ENCODE measurements around the gene AGBL1.

Gene AGBL1

DNA sequence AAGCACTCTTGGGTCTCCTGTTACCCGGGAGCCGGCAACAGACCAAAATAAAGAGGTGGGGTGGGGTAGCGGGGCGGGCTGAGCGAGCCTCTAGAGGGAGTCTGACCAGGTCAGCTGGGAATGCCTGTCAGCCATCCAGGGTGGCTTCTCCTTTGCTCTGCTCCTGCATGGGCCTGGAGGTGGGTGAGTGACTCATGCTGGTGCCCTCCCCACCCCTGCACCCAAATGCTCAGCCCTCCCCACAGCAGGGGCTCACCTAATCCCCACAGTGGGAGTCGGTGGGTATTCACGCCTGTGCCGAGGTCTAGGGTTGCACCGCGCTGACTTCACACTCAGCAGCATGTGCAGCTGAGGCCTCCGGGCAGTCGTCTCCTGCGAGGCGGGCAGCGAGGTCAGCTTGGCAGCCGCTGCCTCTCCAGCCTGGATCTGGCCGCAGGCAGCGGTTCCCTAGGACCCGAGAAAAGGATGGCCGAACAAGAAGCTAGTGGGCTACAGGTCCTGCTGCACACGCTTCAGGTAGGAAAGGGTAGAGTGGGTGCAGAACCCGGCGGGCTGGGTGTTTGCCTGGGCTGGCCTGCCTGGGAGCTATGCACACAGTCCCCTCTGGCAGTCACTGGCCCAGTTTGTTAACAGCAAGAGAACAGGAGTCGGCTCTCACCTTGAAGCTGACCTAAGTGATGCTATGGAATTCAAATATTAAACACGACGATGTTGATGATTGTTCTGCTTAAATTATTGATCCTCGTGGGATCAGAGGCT, at the start of gene AGBL1:
Gene AGBL1 (plus strand): TSS at position 364 of the 759 bp plus-strand sequence.
- DNase-seq (ENCODE audit: low read depth in 3 of 3, low spot score in 1 of 3) = no peak

DNA sequence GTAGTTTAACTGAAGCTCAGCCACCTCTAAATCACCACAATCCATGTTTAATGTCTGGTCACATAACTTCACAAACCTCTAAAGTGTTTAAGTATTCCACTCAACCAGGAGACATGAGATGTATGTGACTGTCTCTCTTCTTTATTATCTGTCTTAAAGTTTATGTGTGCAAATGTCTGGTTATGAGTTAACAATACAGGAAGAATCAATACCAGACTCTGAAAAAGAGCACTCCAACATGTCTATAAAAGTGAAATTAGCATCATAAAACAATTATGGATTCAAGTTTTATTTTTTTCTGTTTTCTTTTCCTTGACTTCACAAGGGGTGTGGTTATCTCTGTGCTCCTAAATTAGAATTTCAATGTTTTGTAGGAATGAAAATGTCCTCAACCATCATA, 44.8 kb upstream of the AGBL1 start:
- DNase-seq (ENCODE audit: low read depth in 3 of 3, low spot score in 1 of 3) = no peak

DNA sequence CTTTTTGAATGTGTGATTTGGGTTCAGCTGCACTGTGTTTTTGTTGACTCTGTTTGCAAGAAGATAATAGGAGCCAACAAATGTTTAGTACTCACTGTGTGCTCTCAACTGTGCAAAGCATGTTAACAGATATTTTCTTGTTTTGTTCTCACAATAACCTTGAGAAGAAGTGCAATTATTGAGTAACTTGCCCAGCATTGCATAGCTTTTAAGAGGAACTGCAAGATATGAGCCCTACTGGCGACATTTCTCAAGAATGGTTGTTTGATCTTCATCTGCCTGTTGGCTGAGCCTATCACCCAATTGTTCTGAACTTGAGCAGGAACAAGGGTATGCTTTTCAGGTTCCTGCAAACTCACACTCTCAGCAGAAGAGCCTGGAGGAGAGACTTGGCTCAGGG, 43.4 kb upstream of the AGBL1 start:
- DNase-seq (ENCODE audit: low read depth in 3 of 3, low spot score in 1 of 3) = no peak

DNA sequence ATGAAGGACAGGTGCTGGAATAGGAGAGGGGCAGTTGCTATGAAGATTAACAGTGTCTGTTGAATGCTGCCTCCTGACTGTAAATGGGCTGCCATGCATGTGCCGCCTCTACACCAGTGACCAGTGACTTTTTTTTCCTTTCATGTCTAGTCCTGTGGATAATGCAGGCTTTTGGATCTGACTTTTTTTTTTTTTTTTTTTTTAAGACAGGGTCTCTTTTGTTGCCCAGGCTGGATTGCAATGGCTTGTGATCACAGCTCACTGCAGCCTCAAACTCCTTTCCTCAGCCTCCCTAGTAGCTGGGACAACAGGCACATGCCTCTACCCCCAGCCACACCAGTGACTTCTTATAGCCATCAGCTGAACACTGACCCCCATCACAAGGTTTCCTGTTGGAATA, 41.2 kb upstream of the AGBL1 start:
- no peak for DNase-seq (ENCODE audit: low read depth in 3 of 3, low spot score in 1 of 3)

DNA sequence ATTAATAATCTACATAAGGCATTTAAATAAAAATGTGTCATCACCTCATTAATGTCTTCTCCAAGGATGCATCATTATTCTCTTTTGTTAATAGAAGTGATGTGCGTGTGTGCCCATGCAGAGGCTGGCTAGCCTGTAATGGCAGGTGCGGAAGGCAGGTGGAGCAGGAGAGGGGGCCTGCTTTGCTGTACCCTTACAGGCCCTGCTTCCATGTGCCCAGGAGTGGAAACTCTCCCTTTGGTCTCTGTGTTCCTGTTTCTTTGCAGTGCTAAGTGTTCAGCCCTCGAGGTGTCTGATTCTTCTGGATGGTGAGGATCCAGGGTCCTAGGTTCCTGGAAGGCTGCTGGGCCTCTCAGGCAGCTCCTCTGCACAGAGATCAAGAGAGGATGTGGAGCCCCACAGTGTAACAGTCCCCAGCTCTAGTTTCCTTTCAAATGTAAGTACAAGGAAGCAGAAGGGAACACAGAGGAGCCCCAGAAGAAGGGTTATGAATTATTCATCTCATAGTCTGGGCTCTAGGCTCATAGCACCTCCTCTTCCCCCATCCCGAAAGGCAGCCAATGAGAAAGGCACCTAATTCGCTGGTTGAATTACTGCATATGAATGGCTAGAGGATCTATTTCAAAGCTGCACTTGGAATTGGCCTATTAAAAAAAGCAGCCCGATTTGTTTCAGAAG, 39.2 kb upstream of the AGBL1 start:
- no peak for DNase-seq (ENCODE audit: low read depth in 3 of 3, low spot score in 1 of 3)

DNA sequence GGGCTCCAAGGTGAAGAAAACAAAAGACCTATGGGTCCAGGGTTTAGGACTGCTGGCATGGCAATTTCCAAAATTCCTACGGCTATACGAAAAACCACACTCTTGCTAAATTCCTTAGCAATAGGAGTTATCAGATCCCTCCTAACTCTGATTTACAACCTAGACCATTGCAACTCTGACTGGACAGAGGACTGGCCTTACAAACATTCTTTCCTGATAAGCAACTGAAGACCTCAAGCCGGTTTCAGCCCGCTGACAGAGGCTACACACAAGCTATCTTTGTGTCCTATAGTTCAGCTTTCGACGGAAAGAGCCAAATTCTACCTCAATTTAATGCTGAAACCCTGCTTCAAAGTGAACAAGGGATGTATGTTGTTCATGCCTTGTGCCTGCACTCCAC, 38.3 kb upstream of the AGBL1 start:
- DNase-seq (ENCODE audit: low read depth in 3 of 3, low spot score in 1 of 3) = no peak

DNA sequence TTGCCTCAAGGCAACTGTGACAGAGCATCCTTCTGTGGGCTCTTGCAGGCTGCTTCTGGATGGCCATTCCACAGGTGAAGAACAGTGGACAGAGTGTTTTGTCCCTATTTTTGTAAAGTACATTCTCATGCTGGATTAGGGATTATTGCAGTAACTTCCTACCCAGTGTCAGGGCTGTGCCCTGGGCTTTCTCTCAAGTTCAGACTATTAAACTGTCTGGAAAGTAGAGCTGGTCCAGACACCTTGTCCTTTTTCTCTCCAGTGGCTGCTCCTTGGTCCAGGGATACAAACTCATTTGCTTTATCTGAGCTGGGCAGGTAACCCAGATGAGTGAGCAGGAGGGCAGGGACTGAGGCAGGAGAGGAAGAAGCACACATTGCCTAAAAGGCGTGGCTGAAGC, 37.4 kb upstream of the AGBL1 start:
- DNase-seq (ENCODE audit: low read depth in 3 of 3, low spot score in 1 of 3) = no peak

DNA sequence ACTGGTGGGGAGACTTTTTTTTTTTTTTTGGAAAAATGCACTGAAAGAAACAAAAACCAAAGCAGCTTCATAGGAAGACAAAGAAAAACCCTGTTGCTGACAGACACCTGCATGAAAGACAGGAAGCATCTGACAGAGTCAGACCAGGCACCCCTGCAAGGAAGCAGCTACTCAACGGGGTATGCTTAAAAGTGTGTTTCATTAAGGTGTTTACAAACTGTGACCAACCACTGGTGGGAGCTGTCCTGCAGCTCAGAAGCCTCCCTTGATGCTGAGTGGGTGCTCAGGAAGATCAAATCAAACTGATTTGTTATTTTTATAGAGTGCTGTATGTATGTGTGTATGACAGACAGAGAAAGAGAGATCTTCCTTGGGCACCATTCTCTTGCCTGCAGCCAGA, 34.7 kb upstream of the AGBL1 start:
- DNase-seq (ENCODE audit: low read depth in 3 of 3, low spot score in 1 of 3) = no peak

DNA sequence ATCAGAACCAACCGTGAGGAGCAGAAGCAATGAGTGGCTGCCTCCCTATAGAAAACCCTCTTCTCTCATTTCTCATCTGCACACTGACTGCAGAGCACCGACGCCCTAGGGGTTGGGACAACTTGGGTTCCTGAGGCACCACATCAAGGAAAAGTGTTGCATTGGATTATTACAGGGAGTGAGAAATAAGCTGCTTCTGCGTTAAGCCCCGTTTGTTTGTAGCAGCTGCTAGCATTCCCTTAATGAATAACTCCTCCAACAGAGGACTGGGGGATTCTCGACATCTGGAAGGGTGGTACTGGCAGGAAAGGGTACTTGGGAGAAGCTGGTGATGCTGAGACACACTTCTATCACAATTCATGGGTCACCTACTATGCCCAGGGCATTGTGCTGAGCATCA, 25.3 kb upstream of the AGBL1 start:
- no peak for DNase-seq (ENCODE audit: low read depth in 3 of 3, low spot score in 1 of 3)

DNA sequence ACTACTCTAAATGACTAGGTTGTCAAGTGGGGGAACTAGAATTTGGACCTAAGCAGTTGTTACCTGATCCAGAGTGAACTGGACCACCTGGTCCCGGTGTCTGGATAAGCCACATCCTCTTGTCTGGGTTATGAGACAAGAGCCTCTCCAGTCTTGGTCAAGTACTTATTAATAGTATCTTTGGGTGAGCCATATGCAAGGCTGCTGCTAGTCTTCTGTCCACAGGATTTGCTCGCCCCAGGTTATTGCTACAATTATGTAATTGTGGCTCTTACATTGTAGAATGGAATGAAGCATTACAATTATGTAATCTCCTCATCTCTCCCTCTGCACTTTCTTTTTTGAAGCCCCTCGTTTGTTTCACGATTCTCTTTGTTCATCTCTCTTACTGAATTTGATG, 24.0 kb upstream of the AGBL1 start:
- DNase-seq (ENCODE audit: low read depth in 3 of 3, low spot score in 1 of 3) = no peak

DNA sequence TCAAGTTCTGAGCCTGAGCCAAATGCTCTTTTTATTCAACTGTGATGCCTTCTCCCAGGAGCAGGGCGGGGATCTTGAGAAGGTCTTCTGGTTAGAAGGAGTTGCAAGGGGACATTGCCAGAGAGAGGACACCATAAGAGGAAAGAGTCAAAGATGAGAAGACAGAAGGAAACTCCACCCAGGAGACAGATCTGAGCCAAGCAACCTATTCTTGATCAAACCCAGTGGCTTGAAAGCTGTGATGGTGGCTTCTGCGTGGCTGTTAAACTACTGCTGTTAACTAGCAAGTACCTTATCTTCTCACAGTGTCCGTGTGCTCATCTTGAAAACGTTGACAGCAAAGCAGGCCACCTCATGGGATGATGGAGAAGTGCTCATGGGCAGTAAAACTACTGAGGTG, 19.8 kb upstream of the AGBL1 start:
- DNase-seq (ENCODE audit: low read depth in 3 of 3, low spot score in 1 of 3) = no peak

DNA sequence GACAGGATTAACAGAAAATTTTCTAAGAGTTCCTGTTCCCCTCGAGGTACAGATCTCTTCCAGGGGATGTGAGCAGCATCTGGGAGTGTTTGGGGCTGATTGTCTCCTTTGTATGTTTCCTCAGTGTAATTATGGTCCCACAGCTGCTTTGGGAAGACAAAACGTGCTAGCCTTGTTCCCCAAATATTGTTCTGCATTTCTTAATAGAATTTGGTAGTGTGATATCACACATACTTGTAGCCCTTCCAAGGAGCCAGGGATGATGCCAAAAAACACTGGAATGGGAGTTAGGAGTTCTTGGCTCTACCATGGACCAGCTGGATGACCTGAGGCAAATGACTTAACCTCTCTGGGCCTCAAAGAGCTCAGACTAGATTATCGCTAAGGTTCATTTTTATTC, 19.0 kb upstream of the AGBL1 start:
- no peak for DNase-seq (ENCODE audit: low read depth in 3 of 3, low spot score in 1 of 3)

DNA sequence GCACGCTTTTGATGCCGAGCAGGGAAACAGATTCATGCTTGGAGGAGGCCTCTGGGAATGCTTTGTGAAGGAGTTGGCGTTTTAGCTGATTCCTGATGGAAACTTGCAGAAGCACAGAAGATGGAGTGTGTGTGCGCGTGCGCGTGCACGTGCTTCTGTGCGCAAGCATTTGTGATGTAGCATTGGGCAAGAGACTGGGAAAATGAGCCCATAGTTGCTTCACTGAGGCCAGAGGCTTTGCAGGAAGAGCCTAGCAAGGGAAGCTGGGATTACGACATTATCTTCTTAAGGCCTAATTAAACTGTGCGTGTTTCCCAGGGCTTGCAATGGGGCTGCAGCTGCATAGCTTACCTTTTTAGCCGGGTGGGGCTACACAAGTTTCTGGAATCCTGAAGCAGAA, 18.1 kb upstream of the AGBL1 start:
- DNase-seq (ENCODE audit: low read depth in 3 of 3, low spot score in 1 of 3) = no peak

DNA sequence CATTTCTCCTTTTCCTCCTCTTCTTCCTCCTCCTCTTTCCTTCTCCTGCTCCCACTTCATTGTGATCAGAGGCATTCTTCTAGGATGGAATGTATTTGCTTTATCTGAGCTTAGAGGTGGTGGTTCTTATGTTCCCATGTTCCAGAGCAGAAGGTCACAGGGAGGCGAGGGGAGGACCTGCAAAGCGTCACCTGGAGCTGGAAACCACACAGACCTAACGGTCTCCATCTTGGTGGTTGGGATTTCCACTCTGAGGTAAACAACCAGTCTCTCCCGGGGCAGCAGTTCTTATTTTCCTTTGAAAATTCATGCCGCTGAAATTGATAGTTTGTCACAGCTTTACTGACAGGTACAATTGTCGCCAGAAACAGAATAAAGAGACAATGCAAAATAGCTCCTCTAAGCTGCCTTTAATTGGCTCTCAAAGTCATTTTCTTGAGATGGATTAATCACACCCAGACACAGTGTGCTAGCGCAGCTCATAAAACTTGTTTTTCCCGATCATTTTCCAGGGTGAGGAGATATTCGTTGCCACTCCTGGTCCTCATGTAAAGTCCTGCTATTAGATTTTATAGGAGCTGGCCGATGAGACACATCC, 16.9 kb upstream of the AGBL1 start:
- no peak for DNase-seq (ENCODE audit: low read depth in 3 of 3, low spot score in 1 of 3)

DNA sequence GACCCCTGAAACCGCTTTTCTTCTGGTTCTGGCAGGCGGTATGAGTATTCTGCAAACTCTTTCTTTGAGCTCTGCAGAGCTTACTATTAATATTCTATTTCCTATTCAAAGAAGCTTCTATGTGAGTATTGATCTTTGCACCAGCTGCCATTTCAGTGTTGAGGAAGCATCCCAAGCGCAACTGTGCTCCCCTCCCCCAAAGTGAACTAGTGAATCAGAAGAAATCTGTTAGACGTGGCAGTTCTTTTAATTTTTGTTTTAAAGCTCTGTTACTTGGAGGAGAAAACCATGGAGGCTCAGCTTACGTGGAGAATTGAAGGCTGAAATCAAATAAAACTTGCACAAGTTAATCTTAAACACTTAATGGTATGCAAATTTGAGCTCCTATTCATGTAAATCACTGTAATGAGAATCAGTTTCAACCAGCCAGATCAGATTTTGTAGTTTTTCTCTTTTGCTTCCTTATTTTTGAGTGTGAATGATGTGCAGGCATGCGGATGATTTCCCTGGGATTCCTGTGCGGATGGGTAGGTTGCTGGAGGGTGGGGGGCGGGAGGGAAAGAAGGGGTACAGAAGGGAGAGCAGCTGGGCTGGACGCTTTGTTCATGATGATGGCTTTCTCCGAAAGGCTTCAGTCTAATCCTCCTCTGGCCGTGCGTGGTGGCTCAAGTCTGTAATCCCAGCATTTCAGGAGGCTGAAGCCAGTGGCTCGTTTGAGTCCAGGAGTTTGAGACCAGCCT, 16.1 kb upstream of the AGBL1 start:
- DNase-seq (ENCODE audit: low read depth in 3 of 3, low spot score in 1 of 3) = no peak

DNA sequence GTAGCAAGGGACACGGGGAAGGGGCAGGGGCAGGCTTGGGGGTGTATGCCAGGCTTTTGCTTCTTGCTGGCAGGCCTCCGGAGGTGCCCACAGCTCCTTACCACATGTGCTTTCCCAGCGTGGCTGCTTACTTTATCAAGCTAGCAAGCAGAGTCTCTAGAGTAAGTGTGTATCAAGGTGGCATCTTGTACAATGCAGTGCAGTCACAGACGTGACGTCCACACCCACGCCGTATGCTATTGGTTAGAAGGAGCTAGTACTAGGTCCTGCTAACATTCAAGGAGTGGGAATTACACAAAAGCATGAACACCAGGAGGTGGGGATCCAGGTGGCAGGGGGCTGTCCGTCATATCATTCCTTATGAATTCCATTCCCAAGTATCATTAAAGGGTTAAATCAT, 15.3 kb upstream of the AGBL1 start:
- DNase-seq (ENCODE audit: low read depth in 3 of 3, low spot score in 1 of 3) = no peak

DNA sequence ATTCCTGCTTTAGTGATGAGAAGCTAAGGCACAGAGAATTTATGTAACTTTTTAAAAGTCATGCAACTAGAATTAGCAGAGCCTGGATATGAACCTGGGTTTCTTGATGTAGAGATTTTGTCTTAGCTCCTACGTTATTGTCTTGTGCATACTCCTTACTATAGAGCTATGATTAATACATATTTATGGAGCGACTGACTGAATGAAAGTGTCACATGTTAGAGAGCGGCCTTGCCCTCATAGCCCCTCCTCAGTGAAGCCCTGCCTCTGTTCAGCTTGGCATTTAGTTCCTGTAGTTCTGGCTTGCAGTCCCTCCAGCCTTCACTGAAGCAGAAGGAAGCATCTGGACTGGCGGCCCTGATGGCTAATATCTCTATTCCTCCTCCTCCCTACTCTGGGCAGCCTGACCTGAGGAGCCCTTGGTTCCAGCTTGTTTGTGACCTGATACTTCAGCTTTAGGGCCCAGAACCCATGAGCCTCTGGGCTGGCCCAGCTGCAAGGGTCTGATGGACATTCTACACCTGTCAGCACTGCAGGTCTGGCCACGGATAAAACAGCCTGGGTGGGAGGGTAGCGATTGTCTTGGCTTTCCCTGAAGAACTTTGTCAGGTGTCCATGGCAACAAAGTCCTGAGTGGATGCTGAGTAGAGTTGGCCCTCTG, 13.4 kb upstream of the AGBL1 start:
- DNase-seq (ENCODE audit: low read depth in 3 of 3, low spot score in 1 of 3) = no peak

DNA sequence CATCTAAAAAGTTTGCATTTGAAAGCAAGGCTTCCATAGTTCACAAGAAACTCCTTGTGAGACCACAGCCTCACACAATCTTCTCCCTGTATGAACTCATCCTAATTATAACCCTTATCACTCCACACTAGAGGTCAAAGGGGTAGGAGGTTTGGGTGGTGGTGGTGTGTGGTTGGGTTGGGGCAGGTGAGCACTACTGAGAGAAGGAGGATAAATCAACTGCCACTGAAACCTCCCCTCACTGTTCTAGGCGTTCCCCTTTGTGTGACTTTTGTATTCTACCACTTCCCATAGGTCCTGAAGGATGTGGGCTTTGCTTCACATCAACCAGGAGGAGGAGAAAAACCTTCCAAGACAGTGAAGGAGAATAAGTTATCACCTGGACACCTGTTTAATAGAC, 6.4 kb upstream of the AGBL1 start:
- no peak for DNase-seq (ENCODE audit: low read depth in 3 of 3, low spot score in 1 of 3)

DNA sequence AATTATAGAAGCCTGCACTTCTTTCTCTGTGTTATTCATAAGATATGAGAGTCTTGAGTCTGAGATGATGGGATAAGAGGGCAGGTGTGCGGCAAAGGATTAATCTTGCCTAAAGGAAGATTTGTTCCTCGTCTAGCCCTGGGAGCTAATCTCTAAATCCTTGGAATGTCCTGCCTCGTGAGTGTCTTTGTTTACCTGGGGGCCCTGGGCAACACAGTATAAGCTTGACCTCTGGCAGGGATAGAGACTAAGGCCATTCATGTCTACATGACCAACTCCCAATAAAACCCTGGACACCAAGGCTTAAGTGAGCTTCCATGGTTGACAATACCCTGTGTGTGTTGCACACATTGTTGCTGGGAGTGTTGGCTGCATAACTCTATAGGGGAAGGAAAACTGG, 3.2 kb upstream of the AGBL1 start:
- no peak for DNase-seq (ENCODE audit: low read depth in 3 of 3, low spot score in 1 of 3)

DNA sequence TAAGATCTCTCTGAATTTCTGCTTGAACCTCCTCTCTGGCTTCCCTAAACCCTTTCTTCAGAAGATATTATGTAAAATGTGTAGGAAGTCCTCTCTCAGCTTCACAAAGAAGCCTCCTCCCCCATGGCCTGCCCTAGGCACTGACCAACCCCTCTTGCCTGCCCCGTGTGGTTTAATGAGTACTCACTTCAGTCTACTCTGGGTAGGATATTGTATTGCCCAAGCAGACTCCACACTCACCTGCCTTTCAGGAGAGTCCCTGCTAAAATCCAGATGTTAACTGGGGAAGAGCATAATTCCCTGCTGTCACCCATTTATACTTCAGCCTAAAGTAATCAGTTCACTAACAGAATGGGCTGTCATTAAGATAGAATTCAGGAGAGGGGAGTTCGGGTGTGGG, 2.6 kb upstream of the AGBL1 start:
- no peak for DNase-seq (ENCODE audit: low read depth in 3 of 3, low spot score in 1 of 3)

DNA sequence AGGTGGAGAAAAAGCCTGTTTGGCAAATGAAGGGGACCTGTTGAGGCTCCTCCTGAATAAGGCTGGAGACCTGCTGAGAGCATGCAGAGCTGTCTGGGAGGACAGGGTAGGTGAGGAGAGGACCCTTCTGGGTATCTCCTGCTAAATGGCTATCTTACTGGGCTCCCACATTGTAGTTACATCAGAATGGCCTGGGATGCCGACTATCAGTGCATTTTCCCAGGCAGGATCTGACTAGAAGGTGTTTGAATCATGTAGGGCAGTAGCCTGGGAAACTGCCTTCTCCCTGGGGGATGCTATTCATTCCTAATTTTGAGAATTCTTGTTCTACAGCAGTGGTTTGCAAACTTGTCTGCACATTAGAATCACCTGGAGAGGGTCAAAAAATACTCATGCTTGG, 631 bp downstream of the AGBL1 start:
- no peak for DNase-seq (ENCODE audit: low read depth in 3 of 3, low spot score in 1 of 3)

Measured in stimulated activated CD4-positive, alpha-beta T cell treated with anti-CD3 and anti-CD28 coated beads, TNF-alpha, amount 100 ng/mL, for 1 hour (primary cell).